HL-60/S4 treated with phorbol 12-myristate 13-acetate at 8.2 ng/mL for 4 days and 3 days (cell line): ENCODE results near the gene BTBD16.

ENCODE experiments used
- in situ Hi-C: fragments of 300-500 bp; cut with MboI; formaldehyde crosslinking; loops from 2 replicates; pipeline ENCODE4 v1.15.0; 2022; ENCODE audit warnings: low sequenced_read_pairs

Gene BTBD16

GRCh38 chr10:122308417-122309141, 37.5 kb downstream of the BTBD16 start:
- in situ Hi-C loops = no loop called here

GRCh38 chr10:122310311-122311050, 39.4 kb downstream of the BTBD16 start:
- in situ Hi-C loops = no loop called here

- in situ Hi-C loops = no loop called here
These were observed 39.9 kb downstream of the BTBD16 start for GRCh38 chr10:122311051-122311410.

GRCh38 chr10:122311716-122312115, 40.6 kb downstream of the BTBD16 start:
- in situ Hi-C loops = no loop called here

- in situ Hi-C loops = no loop called here
These were observed 45.3 kb downstream of the BTBD16 start for GRCh38 chr10:122316224-122316884.

- in situ Hi-C loops = no loop called here
These were observed 50.9 kb downstream of the BTBD16 start for GRCh38 chr10:122321960-122322359.

- in situ Hi-C loops = no loop called here
These were observed 52.1 kb downstream of the BTBD16 start for GRCh38 chr10:122323189-122323588.

- in situ Hi-C loops = no loop called here
These were observed 53.0 kb downstream of the BTBD16 start for GRCh38 chr10:122323941-122324675.

GRCh38 chr10:122325235-122325634, 54.1 kb downstream of the BTBD16 start:
- in situ Hi-C loops = no loop called here

- in situ Hi-C loops = no loop called here
These were observed 55.3 kb downstream of the BTBD16 start for GRCh38 chr10:122326385-122326784.

- in situ Hi-C loops = no loop called here
These were observed 55.7 kb downstream of the BTBD16 start for GRCh38 chr10:122326806-122327205.

- in situ Hi-C loops = no loop called here
These were observed 56.4 kb downstream of the BTBD16 start for GRCh38 chr10:122327237-122328206.

- in situ Hi-C loops = no loop called here
These were observed 57.6 kb downstream of the BTBD16 start for GRCh38 chr10:122328676-122329075.

GRCh38 chr10:122329416-122329815, 58.3 kb downstream of the BTBD16 start:
- in situ Hi-C loops = no loop called here

GRCh38 chr10:122331100-122331499, 60.0 kb downstream of the BTBD16 start:
- in situ Hi-C loops = no loop called here

- in situ Hi-C loops = no loop called here
These were observed 60.7 kb downstream of the BTBD16 start for GRCh38 chr10:122331615-122332446.

GRCh38 chr10:122333037-122333436, 61.9 kb downstream of the BTBD16 start:
- in situ Hi-C loops = no loop called here

GRCh38 chr10:122336332-122336731, 65.2 kb downstream of the BTBD16 start:
- in situ Hi-C loops = no loop called here

GRCh38 chr10:122336961-122337360, 65.9 kb downstream of the BTBD16 start:
- in situ Hi-C loops = no loop called here
